Measurements from ENCODE around the gene ERC2. TPM values are rescaled to one million over a fixed set of nuclear protein-coding genes. Genes with fewer than 3 reads are reported as not detected.

The ERC2 gene
- total and polyA plus RNA-seq, 2 of the 8 experiments (the other 6 are each of a cell fraction or from before 2014, with no cell fraction given) = 16.4 to 22.8 TPM

GRCh38 chr3:55562700-55563099 is 905.6 kb downstream of the ERC2 start:
- H3K23me2 ChIP-seq (ENCODE audit: low read depth, low read length) = no peaks in the 10 kb centered on the region
- no peak overlapping the region for H2AFZ ChIP-seq (ENCODE audit: low read length)
- H3K4me3 ChIP-seq (ENCODE audit: extremely low read depth in 1 of 4, insufficient read depth in 2 of 4, low read depth in 3 of 4, low read length in 4 of 4) = no peak overlapping the region
- no peaks in the 10 kb centered on the region for H3K79me2 ChIP-seq (ENCODE audit: control insufficient read depth in 1 of 2, insufficient read depth in 2 of 2, low read length in 2 of 2)
- H3K18ac ChIP-seq (ENCODE audit: extremely low read depth, low read length) = no peak overlapping the region
- H3K9ac ChIP-seq (replicated peaks in 1 of 4; ENCODE audit: extremely low read depth in 1 of 4, low read depth in 3 of 4, low read length in 3 of 4) = no peak overlapping the region
- H4K20me1 ChIP-seq (replicated peaks in 1 of 2; ENCODE audit: control insufficient read depth in 1 of 2, insufficient read depth in 2 of 2, low read length in 2 of 2) = no peaks in the 10 kb centered on the region
- ChIA-PET POLR2A (ENCODE audit: partially characterized antibody) (no interaction called here), CTCF (ENCODE audit: partially characterized antibody) (interaction anchor here (0.6 to 1.1 kb wide), 3 partner anchors 10 to 693 kb away, joined by 3 to 4 read pairs (median 3); no protein-coding TSS in a partner anchor)
- no peak overlapping the region for H4K8ac ChIP-seq (ENCODE audit: extremely low read depth, insufficient read depth, low read length)
- no peak for FAIRE-seq
- no peak overlapping the region for H3K27ac ChIP-seq (ENCODE audit: low read depth, low read length)
- H3K14ac ChIP-seq (ENCODE audit: insufficient read length) = no peak overlapping the region
- H2BK120ac ChIP-seq (replicated peaks; ENCODE audit: low read depth, low read length) = no peak overlapping the region
- no peaks in the 10 kb centered on the region for H3K79me1 ChIP-seq (ENCODE audit: low read depth, low read length)
- H2BK5ac ChIP-seq (ENCODE audit: low read depth, low read length) = no peak overlapping the region
- H3K4me1 ChIP-seq (replicated peaks in 1 of 4; ENCODE audit: control insufficient read depth in 3 of 4, insufficient read depth in 4 of 4, low read length in 3 of 4) = no peaks in the 10 kb centered on the region
- no peak overlapping the region for H3K56ac ChIP-seq (replicated peaks; ENCODE audit: insufficient read length, low read depth, low read length)
- no peaks in the 10 kb centered on the region for H3K36me3 ChIP-seq (ENCODE audit: control insufficient read depth in 2 of 4, insufficient read depth in 4 of 4, low read length in 3 of 4)
- H3K4ac ChIP-seq (replicated peaks; ENCODE audit: insufficient read length, low read depth, low read length) = no peak overlapping the region
- H2BK20ac ChIP-seq (ENCODE audit: low read length) = no peak overlapping the region
- no peak overlapping the region for H3K23ac ChIP-seq (ENCODE audit: insufficient read length)
- TF ChIP-seq KDM4A (IDR thresholded peaks at IDR 0.05; ENCODE audit: low read depth, low read length, severe bottlenecking) (no peak), EGR1 (IDR thresholded peaks at IDR 0.05; ENCODE audit: borderline replicate concordance, low read depth, low read length) (no peak)
- no peaks in the 10 kb centered on the region for H3K9me3 ChIP-seq (ENCODE audit: insufficient read depth in 2 of 2, low read depth in 1 of 2, low read length in 1 of 2)
- no peak overlapping the region for H2BK15ac ChIP-seq (ENCODE audit: low read length)
- H4K91ac ChIP-seq (replicated peaks; ENCODE audit: insufficient read length, low read length) = no peak overlapping the region
- H2BK12ac ChIP-seq (ENCODE audit: low read depth, low read length) = no peak overlapping the region
- DNase-seq (ENCODE audit: low read depth in 1 of 2, low spot score in 2 of 2) = no peak
- H2AK5ac ChIP-seq (ENCODE audit: low read depth, low read length) = no peak overlapping the region
- no peak overlapping the region for H3K4me2 ChIP-seq (ENCODE audit: insufficient read depth in 1 of 2, low read depth in 2 of 2, low read length in 2 of 2)
- H4K5ac ChIP-seq (ENCODE audit: insufficient read length, low read depth, low read length) = no peak overlapping the region
- 87% methylated on average over 1 of the region's 1 CpG; no CpG with 5 or more reads in 1 of the 2 experiments for WGBS, 2 experiments (ENCODE audit: extremely low coverage in 1 of 2, insufficient coverage in 1 of 2, insufficient read length in 1 of 2, insufficient replicate concordance in 2 of 2, low coverage in 1 of 2, low lambda C conversion rate in 2 of 2, missing lambda C conversion rate in 1 of 2)
- no peaks in the 10 kb centered on the region for H3K27me3 ChIP-seq (replicated peaks in 1 of 4; ENCODE audit: control insufficient read depth in 3 of 4, extremely low read depth in 1 of 4, insufficient read depth in 3 of 4, low read length in 3 of 4)

All from H1 (cell line).